Fibroblast of lung (primary cell): ENCODE results near the gene FDXACB1. TPM values are rescaled to one million over a fixed set of nuclear protein-coding genes. Genes with fewer than 3 reads are reported as not detected.

Source experiments
- DNase-seq, 2 donors: peaks; one replicate each; pipeline versions ENCODE4 v3.0.0 to v3.0.0-alpha.2; 2010; ENCODE audit warnings: low read depth in 2 of 2
- H2AFZ ChIP-seq: 2 replicates; pipeline ENCODE4 v1.5.1; 2012; ENCODE audit warnings: low read length, control low read depth, inconsistent platforms
- H3K27ac ChIP-seq: 2 replicates; pipeline ENCODE4 v1.5.1; 2011; ENCODE audit warnings: low read length, control low read depth; ENCODE audit not compliant: insufficient read depth
- H3K27me3 ChIP-seq: 2 replicates; pipeline ENCODE4 v1.5.1; 2011; ENCODE audit warnings: mild to moderate bottlenecking, low read length; ENCODE audit not compliant: control insufficient read depth, insufficient read depth
- H3K36me3 ChIP-seq: 2 replicates; pipeline ENCODE4 v1.5.1; 2011; ENCODE audit warnings: low read length; ENCODE audit not compliant: control insufficient read depth, insufficient read depth
- H3K4me1 ChIP-seq: 2 replicates; pipeline ENCODE4 v1.5.1; 2011; ENCODE audit warnings: low read length; ENCODE audit not compliant: control insufficient read depth, insufficient read depth; ENCODE audit errors: extremely low read depth
- H3K4me2 ChIP-seq: 2 replicates; pipeline ENCODE4 v1.5.1; 2011; ENCODE audit warnings: low read length, control low read depth; ENCODE audit not compliant: insufficient read depth; ENCODE audit errors: extremely low read depth
- H3K4me3 ChIP-seq, 4 experiments: fragments of 200-600 bp in 1 of 4; sonication (generic) in 1 of 4; replicated peaks in 1 of 4; 2 replicates each; pipeline ENCODE4 v1.5.1; 2011 to 2016; ENCODE audit warnings: low read length in 4 of 4, low read depth in 3 of 4, mild to moderate bottlenecking in 3 of 4, control low read depth in 2 of 4, inconsistent platforms in 1 of 4, mixed read lengths in 1 of 4; ENCODE audit not compliant: insufficient read depth in 1 of 4; ENCODE audit errors: control extremely low read depth in 1 of 4
- H3K79me2 ChIP-seq: 2 replicates; pipeline ENCODE4 v1.5.1; 2012; ENCODE audit warnings: mild to moderate bottlenecking, low read length, inconsistent platforms; ENCODE audit not compliant: control insufficient read depth, insufficient read depth
- H3K9ac ChIP-seq: 2 replicates; pipeline ENCODE4 v1.5.1; 2011; ENCODE audit warnings: mild to moderate bottlenecking, low read length, control low read depth; ENCODE audit not compliant: insufficient read depth
- H3K9me3 ChIP-seq: 2 replicates; pipeline ENCODE4 v1.5.1; 2012; ENCODE audit warnings: low read depth, low read length; ENCODE audit not compliant: control insufficient read depth, insufficient read depth
- H4K20me1 ChIP-seq: 2 replicates; pipeline ENCODE4 v1.5.1; 2011; ENCODE audit warnings: low read length; ENCODE audit not compliant: control insufficient read depth, insufficient read depth; ENCODE audit errors: extremely low read depth
- CTCF ChIP-seq, 2 donors: IDR thresholded peaks in 1 of 2; conservative IDR thresholded peaks in 1 of 2; 1 replicate in 1 of 2; 2 replicates in 1 of 2; pipeline ENCODE4 v1.5.1; 2011 to 2012; ENCODE audit warnings: low read length in 2 of 2, control low read depth in 1 of 2, inconsistent platforms in 1 of 2, low read depth in 1 of 2, mild to moderate bottlenecking in 1 of 2
- EZH2 ChIP-seq: IDR thresholded peaks from 2 replicates; pipeline ENCODE4 v1.5.1; 2012; ENCODE audit warnings: low read length, control low read depth, mild to moderate bottlenecking; ENCODE audit errors: missing control alignments
- polyA plus RNA-seq, 2 donors: library from polyadenylated mRNA; depleted of rRNA in 1 of 2; stranded (reverse) in 1 of 2; unstranded in 1 of 2; fragments of >200 nt; gene quantifications; 2 replicates each; pipeline ENCODE4 v1.2.1, GENCODE V29; 2011 to 2012; ENCODE audit warnings: missing spikeins in 1 of 2
- total RNA-seq: library from RNA; depleted of rRNA; stranded (reverse); fragments of >200 nt; gene quantifications from 2 replicates; pipeline ENCODE4 v1.2.1, GENCODE V29; 2014

Gene FDXACB1
- total and polyA plus RNA-seq, 2 donors (not counting 1 experiment from before 2014, with no cell fraction given) = 1.7 to 1.8 TPM

GRCh38 chr11:111835665-111836064, 43.3 kb downstream of the FDXACB1 start:
- no peak for TF ChIP-seq CTCF (conservative IDR thresholded peaks at IDR 0.05 in 1 of 2, IDR thresholded peaks at IDR 0.05 in 1 of 2; ENCODE audit: low read depth in 1 of 2, low read length in 2 of 2)
- no peak for TF ChIP-seq EZH2
- H2AFZ ChIP-seq = no peak overlapping the region

GRCh38 chr11:111834432-111835163, 44.4 kb downstream of the FDXACB1 start:
- Histone ChIP-seq H3K36me3 (peaks cover 7% of the 10 kb centered on the region), H3K4me2 (no peak overlapping the region), H4K20me1 (peaks cover 2% of the 10 kb centered on the region), H2AFZ (no peak overlapping the region), H3K27me3 (no peaks in the 10 kb centered on the region), H3K79me2 (no peaks in the 10 kb centered on the region), H3K27ac (no peak overlapping the region), H3K9ac (no peak overlapping the region), H3K4me1 (peaks cover 3% of the 10 kb centered on the region), H3K9me3 (no peaks in the 10 kb centered on the region), H3K4me3 (no peak overlapping the region)
- TF ChIP-seq CTCF (conservative IDR thresholded peaks at IDR 0.05 in 1 of 2, IDR thresholded peaks at IDR 0.05 in 1 of 2; ENCODE audit: low read depth in 1 of 2, low read length in 2 of 2) (no peak), EZH2 (no peak)
- no peak for DNase-seq

More at GRCh38 chr11:111835665-111836064, 43.3 kb downstream of the FDXACB1 start:
- Histone ChIP-seq H3K79me2 (no peaks in the 10 kb centered on the region), H3K27me3 (no peaks in the 10 kb centered on the region), H3K9me3 (no peaks in the 10 kb centered on the region), H3K4me3 (no peak overlapping the region), H3K36me3 (peaks cover 7% of the 10 kb centered on the region), H3K4me1 (no peaks in the 10 kb centered on the region), H4K20me1 (peaks cover 2% of the 10 kb centered on the region), H3K27ac (no peak overlapping the region), H3K9ac (no peak overlapping the region), H3K4me2 (no peak overlapping the region)
- no peak for DNase-seq

- Histone ChIP-seq H3K4me2 (no peak overlapping the region), H4K20me1 (no peaks in the 10 kb centered on the region), H3K36me3 (peaks cover 7% of the 10 kb centered on the region), H3K79me2 (no peaks in the 10 kb centered on the region), H3K9me3 (no peaks in the 10 kb centered on the region), H3K4me3 (no peak overlapping the region), H3K27ac (no peak overlapping the region), H2AFZ (no peak overlapping the region), H3K9ac (no peak overlapping the region), H3K27me3 (no peaks in the 10 kb centered on the region), H3K4me1 (peaks cover 5% of the 10 kb centered on the region)
- TF ChIP-seq EZH2 = no peak
- TF ChIP-seq CTCF (conservative IDR thresholded peaks at IDR 0.05 in 1 of 2, IDR thresholded peaks at IDR 0.05 in 1 of 2; ENCODE audit: low read depth in 1 of 2, low read length in 2 of 2) = no peak
- DNase-seq = no peak
Measured at GRCh38 chr11:111833524-111833923, 45.4 kb downstream of the FDXACB1 start.
